GM21390 (cell line): Measurements from ENCODE around the gene CHMP5.

ENCODE experiments used
- ATAC-seq: cut with Tn5 transposase; IDR thresholded peaks from one replicate; pipeline ENCODE4 v1.9.1; 2021; ENCODE audit not compliant: unreplicated experiment

CHMP5 gene

DNA sequence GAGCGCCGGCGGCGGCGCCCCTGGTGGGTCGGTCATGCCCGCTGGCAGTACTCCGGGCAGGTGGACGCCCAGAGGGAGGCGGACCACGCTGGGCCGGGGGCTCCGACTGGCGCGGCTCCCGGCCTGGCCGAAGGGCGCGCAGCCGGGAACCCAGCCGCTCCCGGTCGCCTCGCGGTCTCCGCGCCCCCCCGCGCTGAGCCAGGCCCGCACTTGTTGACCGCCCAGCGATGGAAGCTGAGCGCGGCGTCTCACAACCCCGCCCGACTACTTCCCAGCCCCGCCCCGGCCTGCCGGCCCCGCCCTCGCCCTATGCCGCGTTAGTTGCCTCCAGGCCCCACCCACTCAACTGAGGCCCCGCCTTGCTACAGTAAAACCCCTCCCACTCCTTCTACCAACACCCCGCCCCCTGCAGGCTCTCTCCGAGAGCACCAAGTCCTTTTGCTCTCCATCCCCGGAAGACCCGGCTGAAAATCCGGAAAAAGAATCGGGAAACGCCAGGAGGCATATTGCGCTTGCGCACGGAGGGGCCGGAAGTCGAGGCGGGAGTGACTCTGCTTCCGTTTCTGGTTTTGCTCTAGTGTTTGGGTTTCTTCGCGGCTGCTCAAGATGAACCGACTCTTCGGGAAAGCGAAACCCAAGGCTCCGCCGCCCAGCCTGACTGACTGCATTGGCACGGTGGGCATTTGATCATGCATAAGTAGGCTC lies at the start of gene CHMP5, which contains the start of gene BAG1:
Gene CHMP5, plus strand, starts transcription at position 577 of the 705 bp plus-strand sequence. Its CDS starts 30 bp downstream, at position 607.
Gene BAG1, minus strand, starts transcription at position 236 of the 705 bp plus-strand sequence.
- ATAC-seq = peak; percentile 79

DNA sequence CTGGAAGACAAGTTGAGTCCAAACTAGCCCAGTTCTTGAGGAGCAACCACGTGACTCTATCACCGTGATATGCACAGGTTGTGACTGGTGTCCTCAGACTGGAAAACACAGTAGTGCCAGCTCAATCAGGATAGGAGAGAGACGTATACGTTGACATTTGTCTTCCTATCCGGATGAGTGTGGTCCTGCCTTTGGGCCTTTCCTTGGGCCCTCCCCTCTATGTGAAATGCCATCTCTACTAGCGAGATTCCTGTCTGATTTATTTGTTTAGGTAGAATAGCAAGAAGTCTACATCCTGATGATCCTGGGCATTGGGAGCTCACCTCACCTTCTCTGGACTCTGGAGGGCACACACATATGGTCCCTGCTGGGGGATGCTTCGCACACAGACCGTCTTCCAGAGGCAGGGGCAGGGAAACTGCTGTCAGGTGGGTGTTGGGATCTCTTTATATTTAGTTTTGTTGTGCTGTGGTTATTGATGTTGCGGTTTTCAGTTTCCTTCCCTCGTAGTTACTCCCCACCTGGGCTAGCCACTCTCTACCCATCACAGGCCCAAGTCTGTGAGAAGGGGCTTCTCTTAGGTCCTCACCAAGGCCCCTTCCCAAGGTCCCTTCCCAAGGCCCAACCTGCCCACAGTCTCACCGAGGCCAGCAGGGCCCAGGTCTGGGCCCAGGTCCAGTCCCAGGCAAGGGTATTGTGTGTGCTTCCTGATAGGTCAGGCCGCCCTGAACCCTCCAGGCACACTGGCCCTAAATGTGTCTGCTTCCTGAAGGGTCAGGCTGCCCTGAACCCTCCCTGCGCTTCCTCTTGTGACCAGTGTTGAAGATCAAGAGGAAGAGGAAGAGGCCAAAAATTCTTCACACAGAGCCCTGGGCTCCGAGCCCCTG lies 43.9 kb upstream of the CHMP5 start:
- ATAC-seq = no peak

DNA sequence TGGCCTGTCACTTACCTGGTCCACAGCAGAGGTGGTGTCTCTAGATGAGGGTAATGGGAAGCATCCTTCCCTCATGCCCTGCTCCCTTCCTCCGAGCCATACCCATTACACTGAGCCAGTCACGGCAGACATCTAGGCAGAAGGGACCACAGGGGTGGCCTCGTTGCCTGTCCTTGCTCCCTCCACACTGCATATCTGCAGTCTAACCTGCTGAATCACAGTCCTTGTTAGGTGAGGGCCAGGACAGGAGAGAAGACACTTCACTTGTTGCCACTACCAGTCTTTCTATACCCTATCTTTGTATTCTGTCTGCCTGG lies 43.3 kb upstream of the CHMP5 start:
- ATAC-seq = no peak

DNA sequence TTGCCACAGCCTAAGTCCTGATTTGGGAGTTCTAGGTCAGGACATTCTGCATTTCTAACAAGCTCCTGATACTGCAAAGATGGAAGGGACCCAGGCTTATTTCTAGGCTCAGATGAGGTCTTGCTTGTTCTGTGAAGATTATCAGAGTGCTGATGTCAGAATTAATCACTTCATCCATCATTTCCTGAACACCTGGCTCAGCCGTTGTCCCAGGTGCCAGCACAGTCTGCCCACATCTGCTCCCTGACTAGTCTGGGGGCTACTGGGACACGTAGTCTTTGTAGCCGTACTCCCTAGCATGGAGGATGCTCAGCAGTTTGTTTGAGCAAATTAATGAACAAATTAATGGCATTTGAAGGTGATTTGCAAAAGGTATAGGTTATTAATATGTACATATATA lies 42.8 kb upstream of the CHMP5 start:
- no peak for ATAC-seq

DNA sequence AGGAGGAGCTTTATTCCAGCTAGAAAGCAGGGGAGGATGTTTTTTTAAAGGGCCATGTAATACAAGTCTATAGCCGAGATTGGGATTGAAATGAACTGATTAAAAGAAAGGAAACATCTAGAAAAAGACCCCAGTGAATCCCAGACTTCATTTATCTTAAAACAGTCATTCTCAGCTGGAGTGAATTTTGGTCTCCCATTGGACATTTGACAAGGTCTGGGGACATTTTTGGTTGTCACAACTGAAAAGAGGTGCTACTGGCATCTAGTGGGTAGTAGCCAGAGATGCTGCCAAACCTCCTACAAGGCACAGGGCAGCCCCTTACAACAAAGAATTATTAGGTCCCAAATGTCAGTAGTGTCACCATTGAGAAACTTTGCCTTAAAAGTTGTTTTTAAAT lies 41.2 kb upstream of the CHMP5 start:
- ATAC-seq = no peak

DNA sequence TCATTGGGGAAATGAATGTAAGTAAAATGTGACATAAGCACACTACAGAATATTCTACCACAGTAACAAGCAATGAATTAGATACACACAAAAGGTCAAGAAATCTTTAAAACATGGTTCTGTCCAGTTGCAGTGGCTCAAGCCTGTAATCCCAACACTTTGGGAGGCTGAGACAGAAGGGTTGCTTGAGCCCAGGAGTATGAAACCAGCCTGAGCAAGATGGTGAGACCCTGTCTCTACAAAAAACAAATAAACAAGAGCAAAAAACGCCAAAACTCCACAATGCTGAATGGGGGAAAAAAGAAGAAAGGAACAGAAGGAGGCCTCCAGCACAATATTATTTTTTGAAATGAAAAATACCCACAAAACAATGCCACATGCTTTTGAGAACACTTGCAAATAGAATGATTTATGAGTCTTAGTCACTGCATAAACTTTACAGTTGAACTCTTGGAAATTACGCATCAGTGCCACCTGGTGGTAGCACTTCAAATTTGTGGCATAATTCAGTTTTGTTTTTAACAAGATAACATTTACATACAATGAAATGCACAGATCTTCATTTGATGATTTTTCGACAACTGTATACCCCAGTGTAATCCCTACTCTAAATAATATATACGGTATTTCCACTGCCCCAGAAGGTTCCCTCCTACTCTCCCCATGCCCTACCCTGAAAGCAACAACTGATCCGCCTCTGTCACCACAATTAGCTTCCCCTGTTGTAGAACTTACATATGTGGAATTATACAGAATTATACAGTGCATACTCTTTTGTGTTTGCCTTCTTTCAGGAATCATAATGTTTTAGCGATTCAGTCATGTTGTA lies 39.3 kb upstream of the CHMP5 start:
- ATAC-seq = peak; percentile 44

DNA sequence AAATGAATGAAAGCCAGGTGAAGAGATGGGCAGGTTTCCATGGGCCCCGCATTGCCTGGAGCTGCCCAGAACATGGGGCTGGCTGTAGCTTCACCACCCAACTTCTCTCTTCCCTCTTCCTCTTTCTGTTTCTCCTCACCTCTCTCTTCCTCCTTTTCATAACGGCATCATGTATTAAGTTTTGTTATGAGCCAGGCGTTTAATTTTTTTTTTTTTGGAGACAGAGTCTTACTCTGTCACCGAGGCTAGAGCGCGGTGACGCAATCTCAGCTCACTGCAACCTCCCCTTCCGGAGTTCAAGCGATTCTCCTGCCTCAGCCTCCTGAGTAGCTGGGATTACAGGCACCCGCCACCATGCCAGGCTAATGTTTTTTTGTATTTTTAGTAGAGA lies 37.8 kb upstream of the CHMP5 start:
- ATAC-seq = peak; percentile 62

DNA sequence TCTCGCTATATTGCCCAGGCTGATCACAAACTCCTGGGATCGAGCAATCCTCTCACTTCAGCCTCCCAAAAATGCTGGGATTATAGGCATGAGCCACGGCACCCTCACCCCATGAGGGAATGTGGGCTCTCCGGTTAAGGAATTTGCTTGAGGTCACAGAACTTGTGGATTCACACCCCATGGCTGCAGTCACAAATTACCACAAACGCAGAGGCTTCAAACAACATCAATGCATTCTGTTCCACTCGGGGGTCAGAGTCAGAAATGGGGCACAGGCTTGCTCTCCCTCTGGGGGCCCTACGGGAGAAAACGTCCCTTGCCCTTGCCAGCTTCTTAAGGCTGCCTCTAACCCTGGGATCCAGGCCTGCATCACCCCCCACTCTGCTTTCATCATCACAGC lies 37.1 kb upstream of the CHMP5 start:
- ATAC-seq = no peak

DNA sequence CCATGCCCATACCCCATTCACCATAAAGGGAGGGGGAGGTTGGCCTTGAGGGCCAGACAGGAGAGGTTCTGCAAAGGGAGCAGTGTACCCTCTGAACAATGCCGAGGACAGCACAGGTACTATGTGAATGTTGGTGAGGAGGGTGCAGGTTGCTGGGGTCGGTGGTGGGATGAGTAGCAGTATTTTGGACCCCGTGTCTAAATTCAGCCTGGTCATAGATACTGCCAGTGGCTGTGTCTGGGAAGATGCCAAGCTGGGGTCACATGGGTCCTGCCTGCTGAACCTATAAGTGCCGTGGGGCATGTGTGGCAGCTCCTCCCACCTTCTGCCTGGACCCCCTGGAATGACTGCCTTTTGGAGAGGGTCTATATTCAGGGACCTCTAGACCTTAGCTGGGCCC lies 36.2 kb upstream of the CHMP5 start:
- ATAC-seq = no peak

DNA sequence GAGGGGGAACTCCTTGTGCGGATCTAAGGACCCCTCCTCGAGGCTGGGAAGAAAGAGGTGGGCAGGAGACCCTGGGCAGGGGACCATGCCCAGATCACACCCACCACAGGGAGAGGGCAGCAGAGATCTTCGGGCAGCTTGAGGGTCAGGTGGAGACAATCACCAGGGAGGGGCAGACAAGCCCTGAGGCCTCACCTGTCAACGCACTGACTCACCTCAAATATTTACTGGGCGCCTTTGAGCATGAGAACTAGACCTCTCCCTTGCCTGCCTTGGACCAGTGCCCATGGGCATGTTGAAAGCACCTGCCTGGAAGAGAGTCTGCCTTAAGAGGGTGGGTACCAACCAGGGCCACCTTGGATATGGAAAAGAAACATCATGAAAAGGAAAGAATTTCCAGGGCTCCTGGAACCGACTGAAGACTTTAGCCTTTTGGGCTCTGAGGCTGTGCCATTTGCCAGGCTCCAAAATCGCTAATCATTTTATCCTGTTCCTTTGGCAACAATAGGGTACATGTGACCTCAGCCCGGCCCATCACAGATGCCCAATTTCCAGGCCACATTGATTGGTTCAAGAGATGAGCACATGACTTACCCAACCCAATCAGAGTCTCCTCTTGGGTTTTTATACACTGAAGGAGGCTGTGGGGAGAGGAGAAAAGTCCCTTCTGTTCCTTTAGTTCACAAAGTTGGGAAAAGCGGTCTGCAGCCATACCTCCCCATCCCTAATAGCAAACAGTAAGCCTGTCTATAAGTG lies 35.3 kb upstream of the CHMP5 start:
- ATAC-seq = no peak

DNA sequence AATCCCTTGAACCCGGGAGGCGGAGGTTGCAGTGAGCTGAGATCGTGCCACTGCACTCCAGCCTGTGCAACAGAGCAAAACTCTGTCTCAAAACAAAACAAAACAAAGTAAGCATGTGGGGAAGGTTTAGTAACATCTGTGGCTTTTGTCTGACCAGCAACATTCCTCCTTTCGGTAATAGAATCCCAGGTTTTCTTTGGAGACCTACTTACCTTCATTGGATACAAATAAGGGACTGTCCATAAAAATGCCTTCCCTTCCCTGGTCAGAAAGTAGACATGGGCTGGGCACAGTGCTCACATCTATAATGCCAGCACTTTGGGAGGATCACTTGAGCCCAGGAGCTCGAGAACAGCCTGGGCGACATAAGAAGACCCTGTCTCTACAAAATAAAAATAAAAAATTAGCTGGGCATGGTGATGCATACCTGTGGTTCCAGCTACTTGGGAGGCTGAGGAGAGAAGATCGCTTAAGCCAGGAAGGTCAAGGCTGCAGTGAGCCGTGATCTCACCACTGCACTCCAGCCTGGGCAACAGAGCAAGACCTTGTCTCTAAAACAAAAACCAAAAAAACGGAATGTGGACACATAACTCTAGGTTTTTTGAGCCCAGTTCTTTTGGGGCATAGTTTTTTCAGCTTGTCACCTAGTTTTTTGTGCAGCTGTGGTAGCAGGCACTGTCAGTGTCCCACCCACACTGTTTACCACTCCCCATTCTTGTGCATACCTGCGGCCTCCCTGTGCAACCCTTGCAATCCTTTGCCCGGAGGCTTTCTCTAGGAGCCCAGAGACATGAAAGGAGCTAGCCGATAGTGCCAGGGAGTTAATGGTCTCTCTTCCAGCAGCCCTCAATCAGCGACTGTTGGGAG lies 33.9 kb upstream of the CHMP5 start:
- ATAC-seq = no peak

DNA sequence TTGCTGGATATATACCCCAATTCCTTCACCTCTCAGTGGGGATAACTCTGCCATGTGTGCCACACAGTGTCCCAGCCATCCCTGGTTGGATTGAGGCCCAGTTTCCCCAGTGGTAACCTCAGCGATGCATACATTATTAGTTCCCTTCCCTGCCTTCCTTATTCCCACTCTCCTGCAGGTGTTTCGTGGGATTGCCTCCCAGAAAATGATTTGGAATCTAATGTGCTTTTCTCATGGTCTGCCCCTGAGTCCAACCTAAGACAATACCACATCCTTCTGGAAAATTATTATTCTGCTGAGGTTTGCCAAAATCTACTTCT lies 33.3 kb upstream of the CHMP5 start:
- no peak for ATAC-seq

DNA sequence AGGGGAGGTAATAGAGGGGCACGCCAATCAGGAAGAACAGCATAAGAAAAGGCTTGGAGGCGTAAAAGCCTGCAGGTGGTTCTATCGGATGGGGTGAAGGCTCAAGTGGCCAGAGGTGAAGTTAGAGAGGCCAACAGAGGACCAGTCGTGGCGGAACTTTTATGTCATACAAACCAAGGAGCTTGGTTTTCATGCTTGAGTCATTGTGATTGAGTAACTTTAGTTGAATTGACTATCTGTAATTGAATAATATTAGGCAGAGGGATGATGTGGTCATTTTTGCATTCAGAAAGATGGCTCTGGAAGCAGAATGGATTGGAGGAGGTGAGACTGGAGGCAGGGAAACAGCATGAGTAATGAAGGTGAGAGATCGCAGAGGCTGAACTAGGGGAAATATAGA lies 32.0 kb upstream of the CHMP5 start:
- no peak for ATAC-seq

DNA sequence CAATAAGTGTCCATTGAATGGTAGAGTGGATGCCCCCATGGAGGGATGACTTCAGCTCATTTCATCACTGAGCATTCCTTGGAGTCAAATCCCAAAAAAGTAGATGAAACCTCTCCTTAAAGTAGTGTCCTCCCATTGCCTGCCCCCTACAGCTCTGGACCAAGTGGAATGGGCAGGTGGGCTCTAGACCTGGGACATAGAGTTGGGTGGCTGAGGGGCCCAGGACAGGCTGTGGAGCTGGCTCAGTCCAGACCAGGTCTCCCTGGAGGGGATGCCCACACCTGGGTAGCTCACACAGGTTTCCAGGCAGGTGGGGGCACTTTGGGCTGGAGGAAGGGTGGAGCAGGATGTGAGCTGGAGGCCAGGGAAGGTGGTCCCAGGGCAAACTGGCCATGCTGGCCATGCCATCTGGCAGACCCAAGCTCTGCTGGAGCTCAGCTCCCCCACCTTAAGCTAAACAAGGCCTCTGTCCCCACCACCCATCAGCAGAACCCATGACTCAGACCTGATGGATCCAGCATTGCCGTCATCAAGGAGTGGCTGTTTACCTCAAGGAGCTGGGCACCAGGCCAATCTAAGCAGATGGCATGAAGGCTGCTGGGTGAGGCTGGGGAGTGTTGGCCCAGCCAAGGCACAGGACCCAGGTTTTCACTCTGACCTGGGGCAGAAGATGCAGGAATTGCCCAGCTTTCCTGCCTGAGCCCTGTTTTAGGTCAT lies 31.1 kb upstream of the CHMP5 start:
- ATAC-seq = no peak

DNA sequence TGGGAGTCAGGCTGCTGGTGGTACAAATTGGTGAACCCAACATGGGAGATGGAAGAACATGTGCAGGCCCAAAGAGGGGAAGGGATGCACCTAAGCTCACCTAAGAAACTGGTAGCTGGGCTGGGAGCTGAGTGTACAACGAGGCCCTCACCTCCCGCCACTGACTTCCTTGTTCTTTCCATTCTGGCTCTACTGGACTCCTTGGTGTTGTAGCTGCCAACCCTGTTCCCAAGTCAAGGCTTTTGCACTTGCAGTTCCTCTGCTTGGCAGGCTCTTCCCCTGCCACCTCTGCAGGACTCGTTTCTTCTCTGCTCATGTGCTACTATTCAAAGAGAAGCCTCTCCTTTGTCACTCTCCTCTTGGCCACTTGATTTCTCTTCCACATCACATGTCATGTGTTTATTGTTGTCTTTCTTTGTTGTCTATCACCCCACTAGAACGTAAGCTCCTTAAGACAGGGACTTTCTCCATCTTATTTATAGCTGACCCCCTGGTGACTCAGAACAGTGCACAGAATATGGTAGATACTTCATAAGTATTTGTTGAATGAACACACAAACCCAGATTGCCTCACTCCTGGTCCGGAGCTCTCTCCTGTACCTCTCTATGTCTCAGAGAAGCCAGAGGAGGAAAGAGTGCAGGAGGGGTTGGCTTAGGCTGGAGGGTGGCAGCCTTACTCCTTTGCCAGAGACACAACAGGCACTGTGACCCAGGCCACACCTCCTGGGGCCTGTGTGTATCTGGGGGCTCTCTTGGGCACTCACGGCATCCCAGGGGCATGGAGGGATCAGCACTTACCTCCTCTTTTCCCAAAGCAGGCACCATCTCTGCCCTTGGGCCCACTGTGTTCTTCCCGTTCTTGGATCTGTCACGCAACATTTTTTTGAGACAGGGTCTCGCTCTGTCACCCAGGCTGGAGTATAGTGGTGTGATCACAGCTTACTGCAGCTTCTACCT lies 30.1 kb upstream of the CHMP5 start:
- ATAC-seq = no peak

DNA sequence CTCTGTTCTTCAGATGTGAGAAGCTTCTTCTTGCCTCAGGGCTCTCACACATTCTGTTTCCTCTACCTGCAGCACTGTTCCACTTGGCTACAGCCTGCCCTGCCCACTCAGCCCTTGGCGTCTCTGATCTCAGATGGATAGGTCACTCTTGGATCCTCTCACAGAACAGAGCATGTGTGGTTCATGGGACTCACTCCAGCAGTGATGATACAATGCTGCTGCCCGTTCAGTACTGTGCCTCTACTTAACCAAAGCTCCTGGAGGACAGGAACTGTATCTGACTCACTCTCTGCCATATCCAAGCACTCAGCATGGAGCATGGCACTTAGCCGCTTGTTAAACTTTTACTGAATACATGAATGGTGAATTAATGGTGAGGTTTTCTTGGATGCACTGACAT lies 28.3 kb upstream of the CHMP5 start:
- no peak for ATAC-seq

DNA sequence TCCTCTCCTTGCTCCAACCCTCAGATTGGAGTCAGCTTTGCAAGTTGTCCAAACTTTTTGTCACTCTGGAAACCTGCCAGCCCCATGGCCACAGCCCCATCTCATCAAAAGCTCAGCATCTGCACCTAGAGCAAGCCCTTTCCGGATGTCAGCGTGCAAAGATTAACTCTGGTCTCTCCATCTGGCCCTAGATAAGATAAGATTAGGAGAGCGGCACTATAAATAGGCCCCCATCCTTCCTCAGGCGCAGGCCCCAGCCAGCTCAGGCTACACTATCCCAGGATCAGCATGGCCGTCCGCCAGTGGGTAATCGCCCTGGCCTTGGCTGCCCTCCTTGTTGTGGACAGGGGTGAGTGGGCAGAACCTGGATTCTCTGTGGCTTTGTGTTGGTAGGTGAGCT lies 24.9 kb upstream of the CHMP5 start, which contains the start of gene SPINK4:
Gene SPINK4, plus strand, starts transcription at position 247 of the 400 bp plus-strand sequence. Its CDS starts 42 bp downstream, at position 289.
- no peak for ATAC-seq

DNA sequence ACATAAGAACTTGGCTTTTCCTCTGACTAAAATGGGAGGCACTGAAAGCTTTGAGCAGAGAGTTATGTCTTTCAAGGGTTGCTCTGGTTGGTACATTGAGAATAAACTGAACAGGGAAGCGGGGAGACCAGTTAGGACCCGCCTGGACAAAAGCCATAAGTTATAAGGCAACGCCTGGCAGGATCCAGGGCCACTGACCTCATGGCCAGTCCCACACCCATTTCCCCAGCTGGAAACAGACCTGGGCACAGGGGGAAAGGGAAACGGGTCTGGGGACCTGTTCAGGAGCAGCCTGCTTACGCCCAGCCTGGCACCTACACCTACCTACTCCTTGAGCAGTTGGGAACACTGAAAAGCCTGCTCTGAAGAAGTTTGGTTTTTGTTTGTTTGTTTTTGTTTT lies 23.6 kb upstream of the CHMP5 start:
- no peak for ATAC-seq
